Superior temporal gyrus (tissue), 1 donor: ENCODE measurements around the gene BRINP2.
A peak's percentile ranks its signal among the peaks of the same experiment; 100 is the strongest.

Source experiments
- DNase-seq: peaks from one replicate; pipeline ENCODE4 v3.0.0-alpha.2; 2016; ENCODE audit errors: extremely low spot score

BRINP2 gene

DNA sequence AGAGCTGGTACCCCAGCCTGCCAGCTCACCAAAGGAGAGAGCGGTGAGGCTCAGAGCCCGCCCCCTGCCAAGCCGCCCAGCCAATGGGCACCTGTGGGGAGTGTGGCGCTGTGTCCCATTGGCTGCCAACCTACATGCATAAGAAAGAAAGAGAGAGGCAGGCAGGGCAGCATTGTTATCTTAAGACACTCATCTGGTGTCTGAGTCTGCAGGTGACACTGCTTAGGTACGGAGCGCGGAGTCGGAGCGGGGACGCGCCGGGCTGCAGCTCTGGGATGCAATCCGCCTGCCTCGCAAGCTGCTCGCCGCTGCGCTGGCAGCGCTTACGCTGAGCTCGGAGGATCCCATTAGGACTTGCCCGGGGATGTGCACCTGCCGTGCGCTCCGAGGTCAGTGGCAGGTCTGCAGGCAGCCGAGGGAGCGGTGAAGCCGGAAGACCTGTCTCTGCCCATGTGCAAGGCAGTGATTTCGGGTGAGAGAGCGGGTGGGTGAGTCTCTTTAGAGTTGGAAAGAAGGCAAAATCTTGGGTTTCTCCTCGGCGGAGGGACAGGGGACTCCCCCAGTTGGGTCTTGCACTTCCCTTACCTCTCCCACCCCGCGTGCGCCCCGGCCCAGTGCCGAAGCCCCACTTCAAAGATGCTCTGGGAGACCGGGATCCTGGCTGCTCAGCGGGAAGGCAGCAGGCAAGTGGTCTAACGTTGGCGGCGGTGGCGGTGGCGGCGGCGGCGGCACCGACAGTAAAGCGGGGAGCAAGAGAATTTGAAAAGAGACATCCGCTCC lies at the start of gene BRINP2:
TSS of gene BRINP2 (plus strand) at position 203 of the 780 bp plus-strand sequence. CDS start 58,919 bp downstream, outside the sequence.
- DNase-seq: peak; percentile 90

GRCh38 chr1:177122461-177123251 lies 48.1 kb upstream of the BRINP2 start:
- DNase-seq: no peak

- no peak for DNase-seq
These were observed 46.0 kb upstream of the BRINP2 start for GRCh38 chr1:177124577-177125278.

DNA sequence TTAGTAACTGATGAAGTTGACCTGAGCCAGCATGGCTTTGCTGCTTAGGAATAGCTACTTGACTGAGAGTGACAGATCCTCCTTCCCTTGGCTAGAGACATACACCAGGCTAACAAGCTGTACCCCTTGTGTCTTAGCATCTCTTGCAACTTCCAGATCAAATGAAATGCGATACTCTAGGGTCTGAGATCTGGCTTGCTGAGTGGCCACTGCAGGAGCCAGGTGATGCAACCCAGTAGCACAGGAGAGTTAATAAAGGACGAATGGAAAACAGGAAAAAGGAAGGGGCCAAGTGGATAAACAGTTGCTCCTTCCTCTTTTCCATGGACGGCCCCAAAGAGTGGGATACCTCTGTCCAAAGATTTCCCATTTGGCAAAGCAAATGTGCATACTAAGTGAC lies 44.5 kb upstream of the BRINP2 start:
- DNase-seq: no peak

DNA sequence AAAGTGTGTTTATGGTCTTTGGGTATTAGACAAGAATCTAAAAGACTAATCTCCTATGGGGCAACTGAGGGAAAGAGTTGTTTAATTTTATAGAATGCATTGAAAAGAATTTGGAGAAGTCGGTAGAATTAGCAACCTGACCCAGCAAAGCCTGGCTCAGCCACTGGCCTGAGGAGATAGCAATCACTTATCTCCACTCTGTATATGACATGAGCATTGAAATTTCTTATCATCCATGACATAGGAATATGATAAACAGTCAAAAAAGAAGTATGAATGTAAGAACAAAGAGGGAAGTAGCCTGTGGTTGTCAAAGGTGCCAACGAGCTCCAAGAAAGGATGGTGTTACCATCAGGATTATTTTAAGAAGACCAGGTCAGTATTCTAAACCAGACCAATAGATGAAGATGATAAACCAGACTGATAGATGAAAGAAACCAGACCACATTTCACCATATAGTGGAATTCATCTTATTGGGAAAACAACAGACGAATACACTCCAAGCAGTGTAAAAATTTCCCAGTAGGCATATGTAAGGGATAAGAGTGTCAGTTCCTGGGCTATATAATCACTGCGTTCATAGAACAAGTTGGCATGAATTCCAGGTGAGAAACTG lies 42.0 kb upstream of the BRINP2 start:
- DNase-seq: no peak

DNA sequence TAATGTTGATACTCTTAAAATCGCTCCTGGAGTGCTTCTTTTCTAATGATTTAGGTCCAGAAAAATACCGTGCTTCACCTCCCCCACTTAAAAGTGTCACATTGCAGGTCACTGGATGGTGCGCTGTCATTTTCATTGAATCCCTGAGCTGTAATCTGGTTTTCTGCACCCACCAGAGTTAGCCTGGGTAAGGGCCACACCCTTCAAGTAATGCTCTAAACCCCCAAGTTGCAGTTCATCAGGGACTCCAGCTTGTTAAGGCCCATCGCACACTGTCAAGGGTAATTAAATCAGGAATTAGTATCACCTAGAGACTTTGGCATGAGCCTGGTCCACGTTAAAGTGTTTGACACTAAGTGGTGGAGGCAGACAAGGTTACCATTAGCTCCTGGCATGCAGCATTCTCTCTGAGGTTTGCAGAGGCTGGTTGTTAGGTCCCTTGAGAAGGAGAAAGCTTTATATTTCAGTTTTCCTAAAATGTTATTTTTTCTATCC lies 40.3 kb upstream of the BRINP2 start:
- no peak for DNase-seq

DNA sequence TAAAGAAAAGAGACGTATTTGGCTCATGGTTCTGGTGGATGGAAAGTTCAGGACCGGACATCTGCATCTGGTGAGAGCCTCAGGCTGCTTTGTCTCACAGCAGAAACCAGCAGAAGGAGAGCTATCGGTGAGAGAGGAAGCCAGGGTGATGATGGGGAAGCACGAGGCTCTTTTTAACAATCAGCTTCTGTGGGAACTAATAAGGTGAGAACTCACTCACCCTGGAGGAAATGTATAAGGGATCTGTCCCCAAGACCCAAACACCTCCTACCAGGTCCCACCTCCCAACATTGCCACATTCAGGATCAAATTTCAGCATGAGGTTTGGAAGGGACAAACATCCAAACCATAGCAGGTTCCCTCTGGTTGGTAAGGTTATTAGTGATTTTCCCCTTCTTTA lies 39.0 kb upstream of the BRINP2 start:
- no peak for DNase-seq

DNA sequence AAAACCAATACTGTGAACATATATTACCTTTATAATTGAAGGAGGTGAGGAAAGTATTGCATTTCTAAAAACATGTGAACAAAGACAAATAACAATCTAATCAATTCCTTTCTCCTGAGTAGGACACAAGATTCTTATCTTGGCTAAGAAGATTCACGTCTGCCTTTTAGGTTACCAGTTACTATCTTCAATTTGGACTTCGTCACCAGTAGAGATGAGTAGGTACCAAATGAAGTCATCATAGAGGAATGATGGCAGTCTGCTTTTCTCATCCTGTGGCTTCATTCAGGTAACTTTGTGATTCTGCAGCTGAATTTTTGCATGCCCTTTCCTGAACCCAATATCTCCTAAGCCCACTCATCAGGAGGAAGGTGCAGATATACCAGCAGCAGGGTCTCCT lies 38.6 kb upstream of the BRINP2 start:
- DNase-seq: no peak

DNA sequence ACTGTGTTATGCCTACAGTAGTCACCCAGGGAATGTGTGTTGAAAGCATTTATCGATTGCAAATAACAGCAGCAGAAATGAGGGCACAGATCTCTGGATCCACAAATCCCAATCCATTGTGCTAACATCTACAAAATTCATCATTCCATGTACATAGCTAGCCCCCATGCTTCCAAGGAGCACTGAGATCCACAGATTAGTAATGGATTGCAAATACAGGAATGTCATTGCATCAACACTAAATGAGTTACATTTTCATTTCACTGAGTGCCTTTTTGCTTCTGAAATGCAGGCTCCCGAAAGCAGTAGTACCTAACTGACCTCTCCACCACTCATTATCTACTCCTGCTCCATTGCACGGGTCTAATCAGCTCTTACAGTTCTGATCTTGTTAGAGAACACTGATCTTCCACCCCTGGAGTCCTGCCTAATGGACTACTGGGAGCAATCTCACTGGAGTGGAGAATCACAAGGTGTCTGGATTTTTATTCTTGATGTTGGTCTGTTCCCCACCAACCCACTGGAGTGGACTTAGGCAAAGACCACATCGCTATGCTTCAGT lies 36.7 kb upstream of the BRINP2 start:
- no peak for DNase-seq

DNA sequence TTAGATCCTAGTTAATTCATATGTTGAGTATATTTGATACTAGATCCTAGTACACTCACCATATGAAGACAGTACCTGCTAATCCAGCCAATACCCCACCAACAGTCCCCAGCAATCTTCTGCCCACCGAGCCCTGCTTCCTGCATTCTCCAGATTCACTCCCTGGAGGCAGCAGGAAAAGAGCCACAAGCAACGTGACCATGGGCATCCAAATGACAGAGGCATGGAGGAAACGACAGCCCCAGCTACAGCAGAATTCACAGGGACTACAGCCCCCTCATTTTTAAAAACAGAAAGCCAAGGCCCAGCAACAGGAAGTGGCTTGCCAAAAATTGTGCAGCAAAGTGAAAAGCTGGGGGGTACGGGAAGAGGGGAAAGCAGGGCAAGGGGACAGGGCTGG lies 35.5 kb upstream of the BRINP2 start:
- DNase-seq: no peak

GRCh38 chr1:177137814-177138213 lies 32.9 kb upstream of the BRINP2 start:
- no peak for DNase-seq

DNA sequence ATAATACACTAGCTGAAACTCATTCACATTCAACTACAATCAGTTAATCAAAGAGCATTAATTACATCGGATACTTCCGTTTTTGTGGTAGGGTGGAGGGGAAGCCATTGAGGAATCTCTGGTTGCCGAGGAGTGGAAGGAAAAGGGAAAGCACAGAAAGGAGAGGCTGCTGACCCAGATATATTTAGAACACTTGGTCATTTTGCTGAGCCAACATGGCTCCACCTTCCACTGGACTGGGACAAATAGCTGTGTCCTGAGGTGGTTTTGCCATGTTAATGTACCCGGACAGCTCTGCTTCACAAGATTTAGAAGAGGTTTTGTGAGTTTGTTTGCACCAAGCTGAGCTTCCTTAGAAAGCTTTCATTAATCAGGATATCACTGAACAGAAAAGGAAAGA lies 32.4 kb upstream of the BRINP2 start:
- DNase-seq: no peak

- no peak for DNase-seq
These were observed 28.7 kb upstream of the BRINP2 start for GRCh38 chr1:177142010-177142409.

- no peak for DNase-seq
These were observed 27.9 kb upstream of the BRINP2 start for GRCh38 chr1:177142791-177143271.

DNA sequence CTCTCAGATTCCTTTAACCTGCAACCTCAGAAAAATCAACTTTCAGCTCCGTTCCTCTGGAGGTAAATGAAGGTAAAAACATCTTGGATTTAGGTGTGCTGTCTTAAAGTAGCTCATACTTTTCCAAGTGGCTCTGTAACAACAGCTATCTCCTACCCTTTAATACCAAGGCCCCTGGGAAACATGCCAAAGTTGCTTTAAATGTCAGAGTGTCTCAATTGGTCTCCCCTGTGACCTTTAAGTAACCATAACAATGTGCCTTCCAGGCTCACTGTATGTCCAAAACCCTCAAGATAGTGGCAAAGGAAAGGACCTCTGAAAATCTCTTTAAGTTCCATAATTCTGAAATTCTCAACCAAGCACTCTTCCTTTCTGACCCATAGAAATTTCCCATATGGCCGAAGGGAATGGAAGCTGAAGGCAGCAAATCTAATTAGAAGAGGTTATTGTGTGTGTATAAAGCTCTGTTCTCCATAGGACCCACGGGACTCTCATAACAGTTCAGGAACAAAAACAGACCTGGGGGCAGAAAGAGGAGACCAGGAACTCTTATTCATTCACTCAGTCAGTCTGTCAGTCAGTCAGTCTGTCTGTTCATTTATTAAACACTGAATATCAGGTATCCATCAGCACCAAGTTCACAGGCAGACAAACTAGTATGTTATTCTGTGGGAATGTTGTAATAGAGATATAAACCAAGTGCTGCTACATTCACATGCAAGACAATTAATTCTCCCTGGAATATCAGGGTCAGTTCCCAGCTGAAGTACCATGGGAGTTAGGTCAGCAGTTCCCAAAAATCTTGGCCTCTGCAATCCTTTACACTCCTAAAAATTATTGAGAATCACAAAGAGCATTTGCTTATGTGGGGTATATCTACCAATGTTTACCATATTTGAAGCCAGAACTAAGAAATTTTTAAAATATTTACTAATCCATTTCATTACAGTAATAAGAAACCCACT lies 25.4 kb upstream of the BRINP2 start:
- DNase-seq: no peak

- DNase-seq: no peak
These were observed 24.3 kb upstream of the BRINP2 start for GRCh38 chr1:177146499-177146898.

GRCh38 chr1:177162243-177162642 lies 8.5 kb upstream of the BRINP2 start:
- DNase-seq: no peak

GRCh38 chr1:177163844-177164379 lies 6.8 kb upstream of the BRINP2 start:
- DNase-seq: peak; percentile 38

- DNase-seq: peak; percentile 50
These were observed 6.2 kb upstream of the BRINP2 start, which contains the start of gene ASTN1 for GRCh38 chr1:177164380-177165068. ASTN1 (minus strand) TSS chr1:177164712; CDS start chr1:177164676, 36 bp downstream.
